Esophagus muscularis mucosa (tissue), 3 donors: ENCODE measurements around the gene SPP2.

ENCODE experiments used
- POLR2A ChIP-seq: fragments of 450-650 bp; IDR thresholded peaks from one replicate; pipeline ENCODE4 v1.6.1; 2017; ENCODE audit warnings: antibody characterized with exemption, moderate library complexity, mild to moderate bottlenecking, low read depth
- TF ChIP-seq, protein P1 (sequence below), 3 experiments: fragments of 200-600 bp in 2 of 3; fragments of 450-650 bp in 1 of 3; sonication (generic) in 2 of 3; IDR thresholded peaks; one replicate each; pipeline ENCODE4 v1.5.1; 2017 to 2019; ENCODE audit warnings: antibody characterized with exemption in 3 of 3, mild to moderate bottlenecking in 2 of 3, moderate library complexity in 1 of 3

DNA sequence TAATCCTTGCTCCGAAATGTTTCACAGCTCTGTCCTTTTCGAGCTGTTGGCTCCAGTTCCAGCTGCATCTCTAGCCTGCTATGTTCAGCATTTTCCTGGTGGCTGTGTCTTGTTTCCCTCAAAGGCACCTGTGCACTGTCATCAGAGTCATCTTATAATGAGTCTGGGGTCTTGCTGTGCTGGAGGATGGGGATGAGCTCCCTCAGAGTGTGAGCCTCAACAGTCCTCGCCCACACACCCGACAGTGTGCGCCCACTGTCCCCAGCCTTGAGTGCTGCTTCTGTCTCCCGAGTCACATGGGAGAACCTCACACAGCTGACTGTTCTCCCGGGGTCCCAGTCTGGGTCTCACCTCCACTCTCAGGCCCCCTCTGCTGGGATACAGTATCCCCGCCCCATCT is 25.4 kb downstream of the SPP2 start:
- TF ChIP-seq, protein P1, sequence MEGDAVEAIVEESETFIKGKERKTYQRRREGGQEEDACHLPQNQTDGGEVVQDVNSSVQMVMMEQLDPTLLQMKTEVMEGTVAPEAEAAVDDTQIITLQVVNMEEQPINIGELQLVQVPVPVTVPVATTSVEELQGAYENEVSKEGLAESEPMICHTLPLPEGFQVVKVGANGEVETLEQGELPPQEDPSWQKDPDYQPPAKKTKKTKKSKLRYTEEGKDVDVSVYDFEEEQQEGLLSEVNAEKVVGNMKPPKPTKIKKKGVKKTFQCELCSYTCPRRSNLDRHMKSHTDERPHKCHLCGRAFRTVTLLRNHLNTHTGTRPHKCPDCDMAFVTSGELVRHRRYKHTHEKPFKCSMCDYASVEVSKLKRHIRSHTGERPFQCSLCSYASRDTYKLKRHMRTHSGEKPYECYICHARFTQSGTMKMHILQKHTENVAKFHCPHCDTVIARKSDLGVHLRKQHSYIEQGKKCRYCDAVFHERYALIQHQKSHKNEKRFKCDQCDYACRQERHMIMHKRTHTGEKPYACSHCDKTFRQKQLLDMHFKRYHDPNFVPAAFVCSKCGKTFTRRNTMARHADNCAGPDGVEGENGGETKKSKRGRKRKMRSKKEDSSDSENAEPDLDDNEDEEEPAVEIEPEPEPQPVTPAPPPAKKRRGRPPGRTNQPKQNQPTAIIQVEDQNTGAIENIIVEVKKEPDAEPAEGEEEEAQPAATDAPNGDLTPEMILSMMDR (IDR thresholded peaks at IDR 0.05), result no peak
- no peak for TF ChIP-seq POLR2A
